HG02970 (cell line): Measurements from ENCODE around the gene DUSP9.

Source experiments
- ATAC-seq: cut with Tn5 transposase; IDR thresholded peaks from one replicate; pipeline ENCODE4 v1.9.1; 2021; ENCODE audit warnings: mild to moderate bottlenecking, moderate library complexity, moderate number of reproducible peaks; ENCODE audit not compliant: unreplicated experiment, low FRiP score

Gene DUSP9

DNA sequence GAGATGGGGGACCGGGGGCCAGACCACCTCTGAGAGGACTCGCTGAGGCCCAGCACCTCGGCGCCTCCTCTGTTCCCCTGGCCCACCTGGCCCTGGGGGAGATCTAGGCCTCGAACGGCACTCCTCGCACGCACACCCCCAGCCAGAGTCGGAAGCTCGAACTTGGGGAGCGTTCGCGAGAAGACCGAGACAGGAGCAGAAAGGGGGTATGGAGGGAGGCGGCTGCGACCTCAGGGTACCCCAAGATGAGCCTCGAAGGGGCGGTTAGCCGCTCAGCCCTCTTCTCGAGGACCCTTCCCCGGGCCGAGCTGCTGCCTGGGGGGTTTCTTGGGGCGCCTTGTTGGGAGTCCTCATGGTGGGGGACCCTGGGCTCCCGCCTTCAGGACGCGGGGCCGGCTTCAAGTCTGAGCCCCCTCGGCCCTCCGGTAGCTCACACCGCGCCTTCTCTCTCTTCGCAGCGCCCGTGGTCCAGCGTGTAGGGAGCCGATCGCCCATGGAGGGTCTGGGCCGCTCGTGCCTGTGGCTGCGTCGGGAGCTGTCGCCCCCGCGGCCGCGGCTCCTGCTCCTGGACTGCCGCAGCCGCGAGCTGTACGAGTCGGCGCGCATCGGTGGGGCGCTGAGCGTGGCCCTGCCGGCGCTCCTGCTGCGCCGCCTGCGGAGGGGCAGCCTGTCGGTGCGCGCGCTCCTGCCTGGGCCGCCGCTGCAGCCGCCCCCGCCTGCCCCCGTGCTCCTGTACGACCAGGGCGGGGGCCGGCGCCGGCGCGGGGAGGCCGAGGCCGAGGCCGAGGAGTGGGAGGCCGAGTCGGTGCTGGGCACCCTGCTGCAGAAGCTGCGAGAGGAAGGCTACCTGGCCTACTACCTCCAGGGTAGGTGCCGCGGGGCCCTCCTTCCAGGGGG is 706 bp downstream of the DUSP9 start:
- no peak for ATAC-seq

DNA sequence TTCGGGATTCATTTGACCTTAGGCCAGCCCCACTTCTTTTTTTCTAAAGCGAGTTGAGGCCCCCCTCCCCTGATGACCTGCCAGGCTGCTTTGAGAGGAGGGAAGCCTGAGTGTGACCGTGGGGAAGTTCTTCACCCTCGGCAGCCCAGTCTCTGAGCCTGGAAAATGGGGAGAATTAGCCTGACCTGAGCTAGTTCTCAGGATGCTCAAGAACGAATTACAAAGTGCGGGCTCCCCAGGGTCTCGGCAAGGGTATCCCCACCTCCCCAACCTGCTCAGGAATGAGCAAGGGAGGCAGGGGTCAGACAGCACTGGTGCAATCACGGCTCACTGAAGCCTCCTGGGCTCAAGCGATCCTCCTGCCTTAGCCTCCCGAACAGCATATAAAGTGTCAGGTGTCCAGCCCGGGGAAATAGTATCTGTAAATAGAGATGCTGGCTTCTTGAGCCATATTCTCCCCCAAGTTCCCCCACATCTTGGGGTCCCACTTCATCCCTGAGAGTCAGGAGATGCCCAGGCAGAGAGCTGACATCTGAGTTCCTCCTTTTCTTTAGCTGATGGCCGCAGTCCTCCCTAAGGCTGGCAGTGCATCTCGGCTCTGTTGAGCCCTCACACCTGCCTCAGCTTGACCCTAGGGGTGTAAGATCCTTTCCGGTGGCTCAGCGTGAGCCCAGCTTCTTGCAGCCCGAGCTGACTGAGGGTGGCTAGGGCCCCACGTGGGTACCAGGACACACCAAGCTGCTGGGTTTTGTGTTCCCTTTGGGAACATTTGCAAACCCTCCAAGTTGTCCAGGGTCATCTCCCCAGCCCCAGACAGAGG is 1.6 kb downstream of the DUSP9 start:
- ATAC-seq = no peak

DNA sequence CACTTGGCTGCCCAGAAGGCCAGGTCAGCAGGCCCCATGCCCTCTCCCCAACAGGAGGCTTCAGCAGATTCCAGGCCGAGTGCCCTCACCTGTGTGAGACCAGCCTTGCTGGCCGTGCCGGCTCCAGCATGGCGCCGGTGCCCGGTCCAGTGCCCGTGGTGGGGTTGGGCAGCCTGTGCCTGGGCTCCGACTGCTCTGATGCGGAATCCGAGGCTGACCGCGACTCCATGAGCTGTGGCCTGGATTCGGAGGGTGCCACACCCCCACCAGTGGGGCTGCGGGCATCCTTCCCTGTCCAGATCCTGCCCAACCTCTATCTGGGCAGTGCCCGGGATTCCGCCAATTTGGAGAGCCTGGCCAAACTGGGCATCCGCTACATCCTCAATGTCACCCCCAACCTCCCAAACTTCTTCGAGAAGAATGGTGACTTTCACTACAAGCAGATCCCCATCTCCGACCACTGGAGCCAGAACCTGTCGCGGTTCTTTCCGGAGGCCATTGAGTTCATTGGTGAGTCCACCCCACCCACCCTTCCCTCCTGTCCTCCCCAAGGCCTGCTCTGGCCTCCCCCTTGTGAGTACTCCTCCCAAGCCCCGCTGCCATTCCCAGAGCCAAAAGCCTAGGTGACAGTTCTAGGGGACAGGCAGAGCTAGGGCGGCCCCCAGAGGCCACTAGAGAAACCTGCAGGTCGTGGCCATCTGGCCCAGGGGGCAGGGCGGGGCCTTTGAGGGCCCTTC is 2.3 kb downstream of the DUSP9 start:
- ATAC-seq = no peak

DNA sequence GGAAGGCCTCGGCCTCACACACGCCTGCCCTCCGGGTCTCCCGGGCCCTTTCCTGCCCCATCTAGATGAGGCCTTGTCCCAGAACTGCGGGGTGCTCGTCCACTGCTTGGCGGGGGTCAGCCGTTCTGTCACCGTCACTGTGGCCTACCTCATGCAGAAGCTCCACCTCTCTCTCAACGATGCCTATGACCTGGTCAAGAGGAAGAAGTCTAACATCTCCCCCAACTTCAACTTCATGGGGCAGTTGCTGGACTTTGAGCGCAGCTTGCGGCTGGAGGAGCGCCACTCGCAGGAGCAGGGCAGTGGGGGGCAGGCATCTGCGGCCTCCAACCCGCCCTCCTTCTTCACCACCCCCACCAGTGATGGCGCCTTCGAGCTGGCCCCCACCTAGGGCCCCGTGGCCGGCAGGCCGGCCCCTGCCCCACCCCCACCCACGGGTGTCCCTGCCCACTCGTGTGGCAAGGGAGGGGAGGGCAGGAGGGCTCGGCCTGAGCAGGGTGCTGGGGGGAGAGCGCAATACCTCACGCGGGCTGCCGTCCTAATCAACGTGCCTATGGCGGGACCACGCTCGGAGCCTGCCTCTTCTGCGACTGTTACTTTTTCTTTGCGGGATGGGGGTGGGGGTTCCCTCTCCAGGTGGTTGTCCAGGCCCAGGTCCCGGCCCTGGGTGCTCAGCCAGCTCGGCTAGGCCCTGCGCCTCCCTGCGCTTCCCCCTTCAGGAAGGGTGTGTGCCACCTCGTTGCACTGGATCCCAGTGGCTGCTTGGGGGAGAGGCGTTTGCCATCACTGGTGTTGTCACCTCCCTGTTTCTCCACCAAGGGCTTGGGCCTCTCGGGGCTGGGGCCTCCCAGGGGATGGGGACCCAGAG is 3.1 kb downstream of the DUSP9 start:
- no peak for ATAC-seq

DNA sequence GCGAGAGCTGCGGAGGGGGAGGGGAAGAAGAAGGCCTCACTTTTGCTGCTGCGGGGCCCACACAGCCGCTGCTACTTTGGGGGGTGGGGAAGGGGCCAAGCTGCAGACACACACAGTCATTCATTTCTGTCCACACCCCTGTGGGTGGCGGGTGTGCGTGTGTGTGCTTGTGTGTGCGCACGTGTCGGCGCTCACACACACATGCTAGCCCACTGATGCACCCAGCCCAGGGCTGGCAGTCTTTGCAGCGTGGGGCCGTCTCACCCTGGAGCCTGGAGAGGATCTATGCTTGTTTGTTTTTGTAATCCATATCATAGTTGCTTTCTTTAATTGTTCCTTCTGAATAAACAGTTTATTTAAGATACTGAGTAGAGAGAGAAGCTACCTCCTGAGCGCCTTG is 4.0 kb downstream of the DUSP9 start:
- no peak for ATAC-seq

DNA sequence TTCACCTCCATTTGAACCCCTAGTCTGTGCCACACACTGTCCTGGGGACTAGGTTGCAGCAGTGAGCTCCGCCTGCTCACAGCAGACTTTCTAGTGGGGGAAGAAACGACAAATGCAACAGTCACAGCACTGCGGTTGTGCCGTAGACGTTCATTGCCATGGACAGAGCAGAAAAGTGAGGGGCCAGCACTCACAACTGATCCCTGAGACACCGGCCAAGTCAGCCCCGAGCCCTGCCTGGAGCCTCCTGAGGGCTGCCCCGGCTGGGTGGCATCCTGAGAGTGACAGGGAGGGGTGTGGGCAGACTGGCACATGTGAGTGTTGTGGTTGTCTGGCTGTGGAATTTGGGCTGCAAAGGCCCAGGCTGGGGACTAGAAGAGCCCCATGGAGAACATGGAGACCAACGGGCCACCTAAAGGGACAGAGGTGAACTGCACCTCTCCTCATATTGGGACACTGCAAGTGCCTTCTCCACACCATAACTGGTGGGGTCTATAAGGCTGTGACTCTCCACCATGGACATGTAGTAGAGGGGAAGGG is 4.6 kb downstream of the DUSP9 start:
- ATAC-seq = no peak

DNA sequence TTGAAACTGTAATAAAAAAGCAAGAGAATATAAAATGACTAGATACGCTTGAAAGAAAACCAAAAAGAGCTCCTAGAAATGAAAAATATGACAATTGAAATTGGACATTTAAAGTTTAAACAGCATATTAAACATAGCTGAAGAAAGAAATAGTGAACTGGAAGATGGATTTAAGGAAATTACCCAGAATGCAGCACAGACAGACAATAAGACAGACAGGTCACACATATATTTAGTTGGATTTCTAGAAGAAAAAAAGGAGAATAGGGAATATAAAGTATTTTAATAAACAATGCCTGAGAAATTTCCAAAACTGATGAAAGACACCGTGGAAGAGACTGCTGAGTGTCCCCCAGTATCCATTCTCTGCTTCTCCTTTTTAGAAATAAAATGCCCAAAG is 6.6 kb downstream of the DUSP9 start:
- ATAC-seq = no peak

DNA sequence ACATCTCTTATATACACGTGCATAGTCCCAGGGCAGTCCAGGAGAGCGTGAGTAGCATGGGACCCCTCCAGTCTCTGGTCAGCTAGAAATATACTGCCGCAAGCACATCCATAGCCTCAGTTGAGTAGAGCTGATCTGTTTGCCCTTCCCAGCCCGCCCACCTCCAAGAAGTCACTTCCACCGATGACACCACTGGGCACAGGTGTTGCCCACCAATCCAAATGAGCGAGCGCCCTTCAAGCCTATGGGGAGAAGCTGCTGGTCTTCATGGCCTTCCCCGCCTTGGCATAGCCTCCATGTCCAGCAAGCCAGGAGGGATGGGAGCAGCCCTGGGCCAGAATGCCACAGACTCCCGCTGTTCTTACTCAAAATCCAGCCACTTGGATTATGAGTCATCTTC is 10.2 kb downstream of the DUSP9 start:
- ATAC-seq = no peak

DNA sequence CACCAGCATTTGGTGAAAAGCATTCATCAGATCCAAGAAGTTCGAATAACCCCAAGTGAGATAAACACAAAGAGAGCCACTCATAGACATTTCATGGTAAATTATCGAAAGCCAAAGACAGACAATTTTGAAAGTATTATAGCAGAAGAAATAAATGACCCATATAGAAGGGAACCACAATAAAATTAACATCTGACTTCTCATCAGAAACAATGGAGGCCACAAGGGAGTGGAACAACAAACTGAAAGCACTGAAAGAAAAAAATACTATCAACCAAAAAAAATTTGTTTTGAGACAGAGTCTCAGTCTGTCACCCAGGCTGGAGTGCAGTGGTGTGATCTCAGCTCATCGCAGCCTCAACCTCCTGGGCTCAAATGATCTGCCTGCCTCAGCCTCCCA is 12.3 kb downstream of the DUSP9 start:
- ATAC-seq = no peak

DNA sequence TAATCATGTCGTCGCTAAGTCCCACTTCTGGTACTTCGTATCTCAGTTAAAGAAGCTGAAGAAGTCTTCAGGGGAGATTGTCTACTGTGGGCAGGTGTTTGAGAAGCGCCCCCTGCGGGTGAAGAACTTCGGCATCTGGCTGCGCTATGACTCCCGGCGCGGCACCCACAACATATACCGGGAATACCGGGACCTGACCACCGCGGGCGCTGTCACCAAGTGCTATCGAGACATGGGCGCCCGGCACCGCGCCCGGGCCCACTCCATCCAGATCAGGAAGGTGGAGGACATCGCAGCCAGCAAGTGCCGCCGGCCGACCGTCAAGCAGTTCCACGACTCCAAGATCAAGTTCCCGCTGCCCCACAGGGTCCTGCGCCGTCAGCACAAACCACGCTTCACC is 15.3 kb downstream of the DUSP9 start:
- ATAC-seq = no peak

DNA sequence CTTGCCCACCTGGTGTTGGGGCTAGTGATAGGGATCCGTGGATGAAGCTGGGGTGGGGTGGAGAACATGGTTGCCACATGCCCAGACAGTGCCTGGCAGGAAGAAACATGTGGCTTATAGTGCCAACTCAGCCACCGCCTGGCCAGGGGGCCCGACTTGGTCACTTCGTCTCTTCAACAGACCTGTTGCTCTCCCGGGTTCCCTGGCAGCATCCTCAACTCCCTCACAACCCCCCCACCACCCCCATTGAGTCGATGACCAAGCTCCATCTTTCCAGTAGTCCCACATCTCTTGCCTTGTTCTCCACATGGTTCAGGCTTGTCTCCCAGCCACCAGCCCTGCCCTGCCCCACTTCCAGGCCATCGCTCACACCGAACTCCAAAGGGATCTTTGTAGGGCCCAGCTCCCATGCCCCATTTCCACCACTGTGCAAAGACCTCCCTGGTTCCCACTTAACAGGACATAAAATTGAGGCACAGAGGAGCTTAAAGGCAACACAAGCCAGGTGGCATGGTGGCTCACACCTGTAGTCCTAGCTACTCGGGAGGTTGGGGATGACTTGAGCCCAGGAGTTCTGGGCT is 18.8 kb downstream of the DUSP9 start:
- no peak for ATAC-seq

DNA sequence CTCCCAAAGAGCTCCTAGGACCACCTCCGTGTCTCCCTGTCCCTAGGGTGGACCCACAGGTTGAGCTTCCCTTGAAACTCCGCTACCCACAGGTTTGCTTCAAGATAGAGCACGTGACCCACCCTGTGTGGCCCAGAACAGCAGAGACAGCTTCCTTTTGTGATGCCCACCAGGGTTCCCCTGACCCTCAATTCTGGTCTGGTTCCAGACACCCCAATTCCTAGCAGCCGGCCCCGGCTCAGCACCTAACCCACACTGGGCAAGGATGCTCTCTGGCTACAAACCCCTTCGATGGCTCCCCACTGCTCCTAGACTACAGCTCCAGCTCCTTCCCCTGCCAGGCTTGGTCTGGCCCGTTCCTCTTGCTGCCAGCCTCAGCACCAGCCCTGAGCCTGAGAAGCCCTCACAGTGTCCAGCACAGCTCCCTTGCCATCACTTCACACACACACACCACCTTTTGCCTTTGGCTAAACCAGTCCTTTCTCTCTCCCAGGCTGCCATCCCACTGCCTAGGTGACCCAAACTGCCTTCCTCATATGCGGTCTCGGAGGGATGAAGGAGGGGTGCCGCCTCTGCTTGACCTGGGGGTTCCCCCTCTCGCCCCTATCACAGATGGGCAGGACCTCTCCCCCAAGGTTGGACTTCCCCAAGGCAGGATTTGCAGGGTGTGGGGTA is 20.4 kb downstream of the DUSP9 start:
- ATAC-seq = no peak

DNA sequence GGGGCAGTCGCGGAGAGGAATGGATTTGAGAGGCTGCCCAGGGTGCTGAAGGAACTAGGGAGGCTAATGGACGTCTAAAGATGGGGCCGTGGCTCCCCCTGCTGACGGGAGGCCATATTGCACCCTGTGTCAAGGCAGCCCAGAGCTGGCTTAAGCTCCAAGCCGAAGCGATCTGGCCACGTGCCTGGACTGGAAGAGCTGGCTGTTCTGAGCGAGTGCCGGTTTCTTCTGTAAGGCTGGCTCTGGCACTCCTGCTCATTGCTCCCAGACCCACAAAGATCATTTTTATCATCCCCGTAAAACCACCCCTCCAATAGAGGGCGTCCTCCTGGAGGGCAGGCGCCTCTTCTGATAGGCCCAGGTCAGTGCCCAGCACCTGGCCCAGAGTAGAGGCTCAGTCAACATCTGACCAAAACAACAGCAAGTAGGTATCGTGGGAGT is 21.0 kb downstream of the DUSP9 start:
- ATAC-seq = no peak

DNA sequence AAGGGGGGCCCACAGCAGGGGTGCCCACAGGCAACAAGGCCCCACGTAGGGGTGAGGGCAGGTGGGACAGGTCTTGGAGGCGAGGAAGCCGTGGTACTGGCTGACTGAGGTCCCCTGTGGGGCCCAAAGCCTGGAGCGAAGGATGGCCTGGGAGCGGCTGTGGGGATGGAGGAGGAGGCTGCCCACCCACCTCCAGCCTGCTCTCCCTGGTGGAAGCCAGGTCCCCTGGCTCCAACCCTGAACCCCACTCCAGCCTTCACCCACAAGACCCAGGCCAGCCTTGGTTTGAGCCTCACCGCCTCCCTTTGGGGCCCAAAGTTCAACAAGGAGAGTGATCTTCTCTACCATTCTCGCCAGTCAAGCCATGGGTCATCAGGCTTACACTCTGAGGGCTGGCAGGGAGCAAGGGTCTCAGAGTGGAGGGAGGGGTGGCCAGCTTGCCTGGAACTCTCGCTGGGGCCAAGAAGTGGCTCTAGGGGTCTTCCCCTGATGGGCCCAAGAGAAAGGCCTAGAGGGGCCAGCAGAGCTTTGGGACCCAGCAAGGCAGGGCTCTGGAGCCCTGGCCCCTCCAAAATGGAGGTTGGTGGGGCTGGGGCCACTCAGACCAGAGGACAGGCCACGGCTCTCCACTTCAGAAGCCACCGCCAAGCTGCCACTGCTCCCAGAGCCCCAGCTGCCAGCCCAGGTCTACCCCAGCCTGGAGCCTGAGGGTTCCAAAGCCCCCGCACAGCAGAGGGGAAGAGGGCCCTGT is 21.6 kb downstream of the DUSP9 start:
- no peak for ATAC-seq

DNA sequence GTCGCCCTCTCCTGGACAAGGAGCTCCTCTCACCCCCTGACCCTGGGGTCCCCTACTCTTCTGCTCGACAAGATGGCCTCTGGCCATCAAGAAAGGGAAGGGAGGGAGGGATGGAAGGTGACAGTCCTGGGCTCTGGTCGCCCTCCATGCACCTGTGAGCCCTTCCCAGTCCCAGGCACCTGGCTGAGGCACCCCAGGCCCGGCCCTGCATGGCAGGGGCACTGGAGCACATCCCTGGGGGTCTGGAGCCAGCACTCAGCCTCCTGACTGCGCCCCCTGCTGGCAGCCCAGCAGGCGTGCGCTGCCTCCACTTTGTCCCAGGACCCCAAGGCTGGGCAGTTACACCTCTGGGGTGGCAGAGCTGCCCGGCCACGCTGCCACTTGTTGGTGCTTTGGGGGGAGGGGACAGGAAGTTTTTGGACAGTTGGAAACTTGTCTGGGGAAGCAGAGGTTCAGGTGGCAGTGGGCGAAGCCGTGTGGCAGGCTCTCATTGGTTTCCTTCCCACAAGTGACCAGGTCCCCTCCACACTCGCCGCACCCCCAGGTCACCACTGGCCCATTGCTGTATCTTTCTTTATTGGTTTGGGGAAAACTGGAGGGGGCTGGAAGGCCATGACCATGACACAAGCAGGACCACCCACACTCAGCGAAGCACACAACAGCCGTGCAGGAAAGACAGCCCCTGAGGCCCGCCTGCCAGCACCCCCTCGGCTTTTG is 22.3 kb downstream of the DUSP9 start:
- no peak for ATAC-seq

DNA sequence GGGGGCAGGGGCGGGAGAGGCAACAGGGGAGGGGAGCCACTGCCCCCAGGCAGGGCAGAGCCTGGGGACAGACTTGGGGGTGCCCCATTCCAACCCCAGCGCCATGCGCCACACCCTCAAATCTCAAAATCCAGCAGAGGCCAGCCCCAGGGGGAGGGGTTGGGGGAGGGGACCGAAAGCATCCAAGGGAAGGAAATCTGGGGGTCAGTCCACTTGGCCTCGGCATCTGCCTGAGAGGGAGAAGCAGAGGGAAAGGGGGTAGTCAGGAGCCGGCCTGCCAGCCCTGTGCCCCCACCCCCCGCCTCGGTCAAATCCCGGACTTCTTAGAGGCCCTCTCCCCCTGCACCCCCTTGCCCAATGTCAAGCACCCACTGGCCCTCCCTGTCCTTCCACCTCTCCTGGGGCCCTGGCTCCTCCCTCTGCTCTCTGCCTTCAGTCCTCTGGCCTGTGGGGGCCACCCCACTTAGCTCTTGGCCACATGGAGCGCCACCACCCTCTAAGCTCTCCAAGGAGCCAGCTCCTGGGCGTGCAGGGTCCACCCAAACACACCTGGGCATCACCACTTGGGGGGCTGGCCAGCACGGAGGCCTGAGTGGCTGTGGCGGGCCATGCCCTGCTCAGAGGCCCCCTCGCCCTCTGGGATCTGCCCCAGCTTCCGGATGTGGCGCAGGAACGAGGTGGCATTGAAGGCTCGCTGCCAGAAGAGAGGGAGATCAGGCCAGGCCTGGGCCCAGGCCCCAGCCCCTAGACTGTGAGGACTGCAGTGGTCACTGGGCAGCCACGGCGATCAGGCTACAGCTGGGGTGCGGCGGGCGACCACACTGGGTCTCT is 23.1 kb downstream of the DUSP9 start:
- ATAC-seq = no peak
